Smooth muscle cell (in vitro differentiated cells): ENCODE results near the gene THAP4. TPM values are rescaled to one million over a fixed set of nuclear protein-coding genes. Genes with fewer than 3 reads are reported as not detected.

Experiments
- DNase-seq: peaks from one replicate; lab custom pipeline; 2025; ENCODE audit not compliant: unreplicated experiment; lab: John Stamatoyannopoulos, UW
- H2AFZ ChIP-seq: fragments of 200-600 bp; sonication (generic); 2 replicates; pipeline ENCODE4 v1.6.0; 2016; ENCODE audit warnings: antibody characterized with exemption, low read depth, mild to moderate bottlenecking
- H3F3A ChIP-seq: fragments of 200-600 bp; sonication (generic); 2 replicates; pipeline ENCODE4 v1.6.0; 2017; ENCODE audit warnings: antibody characterized with exemption, low read depth
- H3K27ac ChIP-seq: fragments of 200-600 bp; sonication (generic); 2 replicates; pipeline ENCODE4 v1.5.1; 2016; ENCODE audit warnings: low read depth, mild to moderate bottlenecking
- H3K27me3 ChIP-seq: fragments of 200-600 bp; sonication (generic); 2 replicates; pipeline ENCODE4 v1.6.1; 2016; ENCODE audit warnings: low read depth, mild to moderate bottlenecking
- H3K36me3 ChIP-seq: fragments of 200-600 bp; sonication (generic); 2 replicates; pipeline ENCODE4 v1.5.1; 2016; ENCODE audit warnings: low read depth
- H3K4me1 ChIP-seq: fragments of 200-600 bp; sonication (generic); 2 replicates; pipeline ENCODE4 v1.5.1; 2016; ENCODE audit warnings: low read depth
- H3K4me2 ChIP-seq: fragments of 200-600 bp; sonication (generic); 2 replicates; pipeline ENCODE4 v1.6.0; 2016; ENCODE audit warnings: mild to moderate bottlenecking
- H3K4me3 ChIP-seq: fragments of 200-600 bp; sonication (generic); 2 replicates; pipeline ENCODE4 v1.5.1; 2016; ENCODE audit warnings: mild to moderate bottlenecking
- H3K79me2 ChIP-seq: fragments of 200-600 bp; sonication (generic); 2 replicates; pipeline ENCODE4 v1.6.0; 2016; ENCODE audit warnings: low read depth, mild to moderate bottlenecking
- H3K9ac ChIP-seq: fragments of 200-600 bp; sonication (generic); 2 replicates; pipeline ENCODE4 v1.6.0; 2016; ENCODE audit warnings: low read depth
- H3K9me3 ChIP-seq: fragments of 200-600 bp; sonication (generic); replicated peaks from 2 replicates; pipeline ENCODE4 v1.5.1; 2016; ENCODE audit warnings: low read depth
- H4K20me1 ChIP-seq: fragments of 200-600 bp; sonication (generic); 2 replicates; pipeline ENCODE4 v1.6.0; 2016; ENCODE audit warnings: low read depth
- CTCF ChIP-seq: fragments of 200-600 bp; sonication (generic); IDR thresholded peaks from 2 replicates; pipeline ENCODE4 v1.5.1; 2017; ENCODE audit warnings: borderline replicate concordance, mild to moderate bottlenecking, antibody characterized with exemption; ENCODE audit not compliant: insufficient read depth, poor library complexity, severe bottlenecking
- WGBS: methylation state at CpG from one replicate; pipeline ENCODE4 v1.1.7; 2016; ENCODE audit warnings: low lambda C conversion rate; 5-methylcytosine and 5-hydroxymethylcytosine counted together
- polyA plus RNA-seq: library from polyadenylated mRNA; unstranded; fragments of >200 nt; fragmentation: Nextera tagmentation; extraction: Ambion mirVana; gene quantifications from 2 replicates; pipeline ENCODE4 v1.2.1, GENCODE V29; 2016
- total RNA-seq: library from RNA; depleted of rRNA; stranded (reverse); fragments of >200 nt; gene quantifications from 2 replicates; pipeline ENCODE4 v1.2.3, GENCODE V29; 2014

The THAP4 gene
- total and polyA plus RNA-seq, 2 experiments from 2014 or later = 23.1 to 38.8 TPM

- DNase-seq = no peak
- WGBS = 93% methylated on average over 18 of the region's 18 CpGs
Observed at GRCh38 chr2:241673189-241673663, 36.3 kb upstream of the THAP4 start.

GRCh38 chr2:241672243-241673188 is 35.6 kb upstream of the THAP4 start:
- no peak overlapping the region for H2AFZ ChIP-seq
- H3K4me3 ChIP-seq = no peak overlapping the region
- H3K9ac ChIP-seq = no peak overlapping the region
- H4K20me1 ChIP-seq = no peaks in the 10 kb centered on the region
- WGBS = 98% methylated on average over 40 of the region's 42 CpGs
- H3K27ac ChIP-seq = no peak overlapping the region
- H3K4me2 ChIP-seq = no peak overlapping the region
- H3K9me3 ChIP-seq = no peaks in the 10 kb centered on the region
- no peaks in the 10 kb centered on the region for H3K4me1 ChIP-seq
- no peaks in the 10 kb centered on the region for H3K79me2 ChIP-seq
- no peak for TF ChIP-seq CTCF
- DNase-seq = no peak
- no peaks in the 10 kb centered on the region for H3K36me3 ChIP-seq
- H3F3A ChIP-seq = peaks cover 8% of the 10 kb centered on the region
- H3K27me3 ChIP-seq = no peaks in the 10 kb centered on the region

More at GRCh38 chr2:241673189-241673663, 36.3 kb upstream of the THAP4 start:
- H3K4me1 ChIP-seq = no peaks in the 10 kb centered on the region
- peaks cover 8% of the 10 kb centered on the region for H3F3A ChIP-seq
- no peaks in the 10 kb centered on the region for H3K36me3 ChIP-seq
- TF ChIP-seq CTCF = no peak
- H3K9ac ChIP-seq = no peak overlapping the region
- H3K79me2 ChIP-seq = no peaks in the 10 kb centered on the region
- no peak overlapping the region for H3K4me3 ChIP-seq
- H3K27me3 ChIP-seq = no peaks in the 10 kb centered on the region
- no peak overlapping the region for H3K27ac ChIP-seq
- H3K9me3 ChIP-seq = no peaks in the 10 kb centered on the region
- H4K20me1 ChIP-seq = no peaks in the 10 kb centered on the region
- no peak overlapping the region for H2AFZ ChIP-seq
- H3K4me2 ChIP-seq = no peak overlapping the region

GRCh38 chr2:241671457-241672240 is 34.7 kb upstream of the THAP4 start:
- no peak overlapping the region for H2AFZ ChIP-seq
- no peak overlapping the region for H3K4me2 ChIP-seq
- no peak overlapping the region for H3K27ac ChIP-seq
- no peak for DNase-seq
- H3K4me1 ChIP-seq = no peaks in the 10 kb centered on the region
- H3K4me3 ChIP-seq = no peak overlapping the region
- H3K27me3 ChIP-seq = no peaks in the 10 kb centered on the region
- no peak for TF ChIP-seq CTCF
- WGBS = 92% methylated on average over 31 of the region's 31 CpGs
- H3F3A ChIP-seq = peaks cover 8% of the 10 kb centered on the region
- H3K79me2 ChIP-seq = no peaks in the 10 kb centered on the region
- H3K36me3 ChIP-seq = no peaks in the 10 kb centered on the region
- no peak overlapping the region for H3K9ac ChIP-seq
- peaks cover under 1% of the 10 kb centered on the region for H4K20me1 ChIP-seq
- no peaks in the 10 kb centered on the region for H3K9me3 ChIP-seq
